ENCODE data around the gene AGAP1. TPM values are rescaled to one million over a fixed set of nuclear protein-coding genes. Genes with fewer than 3 reads are reported as not detected.

AGAP1 gene
- total RNA-seq, 1 donor from 2014 or later = 39.4 TPM

- no peaks in the 10 kb centered on the region for H3K27me3 ChIP-seq (ENCODE audit: insufficient read depth, low read length)
- H3K36me3 ChIP-seq (ENCODE audit: insufficient read depth, low read length) = no peaks in the 10 kb centered on the region
- DNase-seq (ENCODE audit: low read depth) (peak; percentile 29), FAIRE-seq (no peak)
- no peaks in the 10 kb centered on the region for H3K4me1 ChIP-seq (ENCODE audit: insufficient read depth, low read length)
- no peaks in the 10 kb centered on the region for H3K79me2 ChIP-seq (ENCODE audit: insufficient read depth, low read length)
- Mint-ChIP-seq H3K4me3 (ENCODE audit: unreplicated experiment) (no peak overlapping the region), H3K36me3 (ENCODE audit: low read depth, unreplicated experiment) (peaks cover 6% of the 10 kb centered on the region), H3K4me1 (ENCODE audit: low read depth, unreplicated experiment) (no peaks in the 10 kb centered on the region), H3K9me3 (ENCODE audit: unreplicated experiment) (no peaks in the 10 kb centered on the region), H3K27me3 (ENCODE audit: low read depth, unreplicated experiment) (no peaks in the 10 kb centered on the region), H3K27ac (ENCODE audit: unreplicated experiment) (no peak overlapping the region)
- H2AFZ ChIP-seq (ENCODE audit: low read depth, low read length) = no peak overlapping the region
- H3K9me3 ChIP-seq (ENCODE audit: insufficient read depth, low read depth, low read length) = no peaks in the 10 kb centered on the region
- no peak overlapping the region for H3K27ac ChIP-seq (ENCODE audit: low read depth, low read length)
- H4K20me1 ChIP-seq (ENCODE audit: insufficient read depth, low read length) = peaks cover 8% of the 10 kb centered on the region
- no peak overlapping the region for H3K4me2 ChIP-seq (ENCODE audit: low read length)
- H3K4me3 ChIP-seq (ENCODE audit: insufficient read depth, low read depth, low read length) = no peak overlapping the region
- no peak overlapping the region for H3K9ac ChIP-seq (ENCODE audit: low read length)
- no peak for TF ChIP-seq EZH2 (IDR thresholded peaks at IDR 0.05; ENCODE audit: insufficient read depth, low read length)
- TF ChIP-seq CTCF (IDR thresholded peaks at IDR 0.05; ENCODE audit: insufficient read depth, low read depth, low read length) = peak; percentile 80
Observed at GRCh38 chr2:235779444-235779896, 285.6 kb downstream of the AGAP1 start.

DNA sequence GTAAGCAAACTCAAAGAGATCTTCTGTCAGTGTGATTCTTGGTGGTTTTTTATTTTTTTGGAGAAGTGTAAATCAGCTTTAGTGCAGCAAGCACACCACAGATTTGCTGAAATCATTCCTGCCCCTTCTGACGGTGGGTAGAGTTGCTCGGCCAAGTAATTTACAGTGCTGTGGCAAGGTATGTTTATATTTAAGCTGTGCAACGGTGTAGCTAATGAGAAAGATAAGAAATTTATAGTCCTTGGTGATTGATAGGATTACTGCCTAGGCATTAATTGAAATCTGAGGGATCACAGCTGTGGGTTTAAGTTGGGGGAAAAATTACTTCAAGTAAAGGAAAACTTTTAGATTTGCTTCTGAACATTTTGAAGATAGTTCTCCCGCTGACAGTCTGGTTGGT lies 286.6 kb downstream of the AGAP1 start:
- H2AFZ ChIP-seq (ENCODE audit: low read depth, low read length) = no peak overlapping the region
- H3K4me3 ChIP-seq (ENCODE audit: insufficient read depth, low read depth, low read length) = no peak overlapping the region
- Mint-ChIP-seq H3K36me3 (ENCODE audit: low read depth, unreplicated experiment) (peaks cover 6% of the 10 kb centered on the region), H3K4me1 (ENCODE audit: low read depth, unreplicated experiment) (no peaks in the 10 kb centered on the region), H3K27me3 (ENCODE audit: low read depth, unreplicated experiment) (no peaks in the 10 kb centered on the region), H3K4me3 (ENCODE audit: unreplicated experiment) (no peak overlapping the region), H3K9me3 (ENCODE audit: unreplicated experiment) (no peaks in the 10 kb centered on the region), H3K27ac (ENCODE audit: unreplicated experiment) (no peak overlapping the region)
- H3K9ac ChIP-seq (ENCODE audit: low read length) = no peak overlapping the region
- H3K79me2 ChIP-seq (ENCODE audit: insufficient read depth, low read length) = no peaks in the 10 kb centered on the region
- TF ChIP-seq CTCF (IDR thresholded peaks at IDR 0.05; ENCODE audit: insufficient read depth, low read depth, low read length) = no peak
- TF ChIP-seq EZH2 (IDR thresholded peaks at IDR 0.05; ENCODE audit: insufficient read depth, low read length) = no peak
- FAIRE-seq = no peak
- no peaks in the 10 kb centered on the region for H3K4me1 ChIP-seq (ENCODE audit: insufficient read depth, low read length)
- H3K27me3 ChIP-seq (ENCODE audit: insufficient read depth, low read length) = no peaks in the 10 kb centered on the region
- H3K27ac ChIP-seq (ENCODE audit: low read depth, low read length) = no peak overlapping the region
- H3K4me2 ChIP-seq (ENCODE audit: low read length) = no peak overlapping the region
- DNase-seq (ENCODE audit: low read depth) = no peak
- no peaks in the 10 kb centered on the region for H3K9me3 ChIP-seq (ENCODE audit: insufficient read depth, low read depth, low read length)
- H3K36me3 ChIP-seq (ENCODE audit: insufficient read depth, low read length) = no peaks in the 10 kb centered on the region
- peaks cover 8% of the 10 kb centered on the region for H4K20me1 ChIP-seq (ENCODE audit: insufficient read depth, low read length)

DNA sequence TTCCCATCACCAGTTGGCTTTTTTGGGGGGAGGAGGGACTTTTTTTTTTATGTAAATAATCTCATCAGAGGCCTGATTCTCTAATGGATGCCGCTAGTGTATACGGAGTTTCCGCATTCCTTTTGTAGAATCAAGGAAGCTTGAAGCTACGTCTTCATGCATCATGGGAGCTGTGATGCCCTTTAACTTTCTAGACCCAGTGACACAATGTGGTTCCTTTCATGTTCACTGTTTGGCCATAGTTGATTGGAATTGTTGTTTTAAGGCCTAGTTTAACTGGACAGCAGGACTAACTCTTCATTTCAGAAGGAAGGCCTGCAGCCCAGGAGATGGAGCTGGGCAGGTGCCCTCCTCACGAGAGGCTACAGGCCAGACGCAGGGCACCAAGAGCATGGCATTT lies 287.9 kb downstream of the AGAP1 start:
- H3K79me2 ChIP-seq (ENCODE audit: insufficient read depth, low read length) = no peaks in the 10 kb centered on the region
- H3K4me3 Mint-ChIP-seq (ENCODE audit: unreplicated experiment) = no peak overlapping the region
- H3K36me3 Mint-ChIP-seq (ENCODE audit: low read depth, unreplicated experiment) = peaks cover 8% of the 10 kb centered on the region
- TF ChIP-seq CTCF (IDR thresholded peaks at IDR 0.05; ENCODE audit: insufficient read depth, low read depth, low read length) (no peak), EZH2 (IDR thresholded peaks at IDR 0.05; ENCODE audit: insufficient read depth, low read length) (no peak)
- H3K27me3 ChIP-seq (ENCODE audit: insufficient read depth, low read length) = no peaks in the 10 kb centered on the region
- no peaks in the 10 kb centered on the region for H3K9me3 ChIP-seq (ENCODE audit: insufficient read depth, low read depth, low read length)
- H4K20me1 ChIP-seq (ENCODE audit: insufficient read depth, low read length) = peaks cover 8% of the 10 kb centered on the region
- no peak overlapping the region for H2AFZ ChIP-seq (ENCODE audit: low read depth, low read length)
- H3K4me2 ChIP-seq (ENCODE audit: low read length) = no peak overlapping the region
- DNase-seq (ENCODE audit: low read depth) = no peak
- H3K4me1 Mint-ChIP-seq (ENCODE audit: low read depth, unreplicated experiment) = no peaks in the 10 kb centered on the region
- H3K27ac ChIP-seq (ENCODE audit: low read depth, low read length) = no peak overlapping the region
- FAIRE-seq = no peak
- H3K27ac Mint-ChIP-seq (ENCODE audit: unreplicated experiment) = no peak overlapping the region
- no peaks in the 10 kb centered on the region for H3K36me3 ChIP-seq (ENCODE audit: insufficient read depth, low read length)
- no peaks in the 10 kb centered on the region for H3K4me1 ChIP-seq (ENCODE audit: insufficient read depth, low read length)
- H3K4me3 ChIP-seq (ENCODE audit: insufficient read depth, low read depth, low read length) = no peak overlapping the region
- H3K9ac ChIP-seq (ENCODE audit: low read length) = no peak overlapping the region
- no peaks in the 10 kb centered on the region for H3K9me3 Mint-ChIP-seq (ENCODE audit: unreplicated experiment)
- no peaks in the 10 kb centered on the region for H3K27me3 Mint-ChIP-seq (ENCODE audit: low read depth, unreplicated experiment)
